SK-N-SH (cell line): ENCODE data around the gene METTL2B. TPM values are rescaled to one million over a fixed set of nuclear protein-coding genes. Genes with fewer than 3 reads are reported as not detected.
"Not testable (repeated sequence)": the region's sequence is repeated elsewhere in the genome, so short reads cannot be mapped to it uniquely, and the experiment has no call there.

Experiments
- CTCF ChIA-PET: fragments of 300-600, 350-600 bp; formaldehyde crosslinking; extraction: SDS; loops from one replicate; lab custom pipeline; 2021; lab: Yijun Ruan, JAX
- POLR2A ChIA-PET: fragments of 350-600 bp; sonication (Branson Sonifier 250); formaldehyde crosslinking; extraction: SDS; loops from one replicate; lab custom pipeline; 2020; ENCODE audit warnings: antibody characterized with exemption, inconsistent platforms; lab: Yijun Ruan, JAX
- DNase-seq: peaks from one replicate; pipeline ENCODE4 v3.0.0; 2012
- H2AFZ ChIP-seq: fragments of 200-600 bp; sonication (generic); 2 replicates; pipeline ENCODE4 v1.8.1; 2016; ENCODE audit warnings: antibody characterized with exemption, mild to moderate bottlenecking, low read depth
- H3F3A ChIP-seq: fragments of 200-600 bp; sonication (generic); replicated peaks from 2 replicates; pipeline ENCODE3; 2016; ENCODE audit warnings: antibody characterized with exemption, mild to moderate bottlenecking; ENCODE audit not compliant: insufficient read depth
- H3K27ac ChIP-seq, 2 experiments: fragments of 200-500 bp in 1 of 2; fragments of 200-600 bp in 1 of 2; sonication (Bioruptor generic) in 1 of 2; sonication (generic), shearing (Covaris generic) in 1 of 2; 2 replicates each; pipeline versions ENCODE4 v1.5.1 to v1.6.1; 2014 to 2016; ENCODE audit warnings: low read depth in 2 of 2, inconsistent platforms in 1 of 2, low read length in 1 of 2, mild to moderate bottlenecking in 1 of 2, mixed read lengths in 1 of 2
- H3K27me3 ChIP-seq: fragments of 200-600 bp; sonication (generic), shearing (Covaris generic); 2 replicates; pipeline ENCODE4 v1.6.1; 2016; ENCODE audit warnings: mixed run types; ENCODE audit not compliant: insufficient read depth
- H3K36me3 ChIP-seq, 2 experiments: fragments of 200-500 bp in 1 of 2; fragments of 200-600 bp in 1 of 2; sonication (Bioruptor generic) in 1 of 2; sonication (generic) in 1 of 2; replicated peaks in 1 of 2; 2 replicates each; pipeline versions ENCODE3 to v1.5.1; 2014 to 2016; ENCODE audit warnings: low read length in 1 of 2, mild to moderate bottlenecking in 1 of 2; ENCODE audit not compliant: insufficient read depth in 2 of 2, control insufficient read depth in 1 of 2
- H3K4me1 ChIP-seq, 2 experiments: fragments of 200-500 bp in 1 of 2; fragments of 200-600 bp in 1 of 2; sonication (Bioruptor generic) in 1 of 2; sonication (generic), shearing (Covaris generic) in 1 of 2; 2 replicates each; pipeline versions ENCODE4 v1.5.1 to v1.6.1; 2014 to 2016; ENCODE audit warnings: low read depth in 1 of 2, low read length in 1 of 2, mixed run types in 1 of 2; ENCODE audit not compliant: insufficient read depth in 2 of 2, control insufficient read depth in 1 of 2
- H3K4me2 ChIP-seq: fragments of 200-600 bp; sonication (generic), shearing (Covaris generic); 2 replicates; pipeline ENCODE4 v1.6.1; 2017; ENCODE audit warnings: mixed run types
- H3K4me3 ChIP-seq, 2 experiments: fragments of 200-500 bp in 1 of 2; fragments of 200-600 bp in 1 of 2; sonication (Bioruptor generic) in 1 of 2; sonication (generic), shearing (Covaris generic) in 1 of 2; 2 replicates each; pipeline versions ENCODE4 v1.5.1 to v1.8.1; 2014 to 2016; ENCODE audit warnings: low read depth in 2 of 2, inconsistent platforms in 1 of 2, low read length in 1 of 2, mild to moderate bottlenecking in 1 of 2, mixed read lengths in 1 of 2, moderate library complexity in 1 of 2
- H3K79me2 ChIP-seq: fragments of 200-600 bp; sonication (generic); 2 replicates; pipeline ENCODE4 v1.8.1; 2017; ENCODE audit warnings: mild to moderate bottlenecking; ENCODE audit not compliant: insufficient read depth
- H3K9ac ChIP-seq: fragments of 200-600 bp; sonication (generic); 2 replicates; pipeline ENCODE4 v1.6.1; 2017; ENCODE audit warnings: mixed run types
- H3K9me2 ChIP-seq: fragments of 200-600 bp; sonication (generic); 2 replicates; pipeline ENCODE4 v1.6.1; 2017; ENCODE audit warnings: mixed run types
- H3K9me3 ChIP-seq: fragments of 200-600 bp; sonication (generic); 2 replicates; pipeline ENCODE4 v1.6.1; 2017; ENCODE audit warnings: mixed run types, mild to moderate bottlenecking, moderate library complexity
- H4K20me1 ChIP-seq: fragments of 200-600 bp; sonication (generic); 2 replicates; pipeline ENCODE4 v1.6.1; 2017; ENCODE audit warnings: mild to moderate bottlenecking, mixed run types; ENCODE audit not compliant: insufficient read depth
- CHD2 ChIP-seq: fragments of 150-350 bp; IDR thresholded peaks from 2 replicates; pipeline ENCODE4 v1.6.1; 2018; ENCODE audit warnings: low read length; ENCODE audit not compliant: partially characterized antibody
- ELF1 ChIP-seq: IDR thresholded peaks from 2 replicates; pipeline ENCODE4 v1.4.0; 2012
- GABPA ChIP-seq: IDR thresholded peaks from 2 replicates; pipeline ENCODE4 v1.4.0; 2012; ENCODE audit warnings: low read depth, mild to moderate bottlenecking
- MAX ChIP-seq: IDR thresholded peaks from 2 replicates; pipeline ENCODE4 v1.4.0; 2012; ENCODE audit warnings: low read depth
- MXI1 ChIP-seq: IDR thresholded peaks from 2 replicates; pipeline ENCODE4 v1.6.1; 2012; ENCODE audit warnings: mild to moderate bottlenecking, low read depth, low read length, improper control_type of control experiment
- POLR2AphosphoS5 ChIP-seq: IDR thresholded peaks from 2 replicates; pipeline ENCODE4 v1.6.1; 2012; ENCODE audit warnings: low read depth, low read length
- REST ChIP-seq: IDR thresholded peaks from 2 replicates; pipeline ENCODE4 v1.6.1; 2012; ENCODE audit warnings: mild to moderate bottlenecking, low read depth, low read length, moderate library complexity
- SIN3A ChIP-seq: IDR thresholded peaks from 2 replicates; pipeline ENCODE4 v1.6.1; 2012; ENCODE audit warnings: low read depth, mild to moderate bottlenecking, low read length, moderate library complexity, borderline replicate concordance
- TAF1 ChIP-seq: IDR thresholded peaks from 2 replicates; pipeline ENCODE4 v1.6.1; 2012; ENCODE audit warnings: low read depth, mild to moderate bottlenecking, low read length, moderate library complexity, borderline replicate concordance
- YY1 ChIP-seq: IDR thresholded peaks from 2 replicates; pipeline ENCODE4 v1.4.0; 2012; ENCODE audit warnings: low read depth, mild to moderate bottlenecking
- ZBTB33 ChIP-seq: IDR thresholded peaks from 2 replicates; pipeline ENCODE4 v1.4.0; 2012; ENCODE audit warnings: low read depth, borderline replicate concordance
- WGBS: methylation state at CpG from one replicate; pipeline ENCODE4 v1.1.6; 2017; ENCODE audit warnings: low lambda C conversion rate; 5-methylcytosine and 5-hydroxymethylcytosine counted together
- polyA plus RNA-seq, 3 experiments: library from polyadenylated mRNA; depleted of rRNA; stranded (reverse); fragments of >200 nt; gene quantifications; 2 replicates each; pipeline ENCODE4 v1.2.3, GENCODE V29; 2012
- TF ChIP-seq, protein P1 (sequence below): fragments of 200-600 bp; sonication (generic); IDR thresholded peaks from 2 replicates; pipeline ENCODE4 v1.6.1; 2017; ENCODE audit warnings: antibody characterized with exemption, mild to moderate bottlenecking, moderate library complexity

METTL2B gene, protein sequence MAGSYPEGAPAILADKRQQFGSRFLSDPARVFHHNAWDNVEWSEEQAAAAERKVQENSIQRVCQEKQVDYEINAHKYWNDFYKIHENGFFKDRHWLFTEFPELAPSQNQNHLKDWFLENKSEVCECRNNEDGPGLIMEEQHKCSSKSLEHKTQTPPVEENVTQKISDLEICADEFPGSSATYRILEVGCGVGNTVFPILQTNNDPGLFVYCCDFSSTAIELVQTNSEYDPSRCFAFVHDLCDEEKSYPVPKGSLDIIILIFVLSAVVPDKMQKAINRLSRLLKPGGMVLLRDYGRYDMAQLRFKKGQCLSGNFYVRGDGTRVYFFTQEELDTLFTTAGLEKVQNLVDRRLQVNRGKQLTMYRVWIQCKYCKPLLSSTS
- 22.5 and 27.8 TPM in 2 replicates for polyA plus RNA-seq (2012; rRNA removed)
- polyA plus RNA-seq (2012; cell fraction: cytosol; rRNA removed), result 27.0 and 27.7 TPM in 2 replicates
- 22.5 and 39.9 TPM in 2 replicates for polyA plus RNA-seq (2012; cell fraction: nucleus; rRNA removed)

- DNase-seq, result peak; percentile 89
- Histone ChIP-seq H3K4me2 (peak within 1 kb of the TSS; percentile 77), H3F3A (peaks cover 20% of the 10 kb centered on the region), H3K36me3 (peaks cover 18 to 22% of the 10 kb centered on the region in 2 experiments), H3K9ac (peak within 1 kb of the TSS; percentile 91), H3K79me2 (peaks cover 50% of the 10 kb centered on the region), H3K27ac (peak within 1 kb of the TSS; percentile 70 to 82), H3K4me3 (peak within 1 kb of the TSS; percentile 89 to 99), H2AFZ (peak within 1 kb of the TSS; percentile 100)
- WGBS, result 1% methylated on average over 52 of the region's 62 CpGs
- ChIA-PET POLR2A (interaction anchor here (1.2 kb wide), 3 partner anchors 21 to 129 kb away, joined by 3 to 6 read pairs (median 3); partner anchors contain the start of gene HILPDA), CTCF (interaction anchor here (0.7 to 5.9 kb wide), 13 partner anchors 15 to 626 kb away, joined by 3 to 49 read pairs (median 4); no protein-coding TSS in a partner anchor)
- H3K9me2 ChIP-seq, H3K4me1 ChIP-seq, H3K27me3 ChIP-seq, H3K9me3 ChIP-seq, H4K20me1 ChIP-seq: not testable (repeated sequence)
- TF ChIP-seq GABPA (peak; percentile 97), YY1 (peak; percentile 97), ELF1 (peak; percentile 61), MAX (peak; percentile 96), MXI1 (peak; percentile 93), POLR2AphosphoS5 (peak; percentile 89), SIN3A (peak; percentile 75; the same call in 1 of the 2 replicates), TAF1 (peak; percentile 92), CHD2 (peak; percentile 99), REST (peak; percentile 27; the same call in 1 of the 2 replicates), ZBTB33 (peak; percentile 96)
- TF ChIP-seq, protein P1, sequence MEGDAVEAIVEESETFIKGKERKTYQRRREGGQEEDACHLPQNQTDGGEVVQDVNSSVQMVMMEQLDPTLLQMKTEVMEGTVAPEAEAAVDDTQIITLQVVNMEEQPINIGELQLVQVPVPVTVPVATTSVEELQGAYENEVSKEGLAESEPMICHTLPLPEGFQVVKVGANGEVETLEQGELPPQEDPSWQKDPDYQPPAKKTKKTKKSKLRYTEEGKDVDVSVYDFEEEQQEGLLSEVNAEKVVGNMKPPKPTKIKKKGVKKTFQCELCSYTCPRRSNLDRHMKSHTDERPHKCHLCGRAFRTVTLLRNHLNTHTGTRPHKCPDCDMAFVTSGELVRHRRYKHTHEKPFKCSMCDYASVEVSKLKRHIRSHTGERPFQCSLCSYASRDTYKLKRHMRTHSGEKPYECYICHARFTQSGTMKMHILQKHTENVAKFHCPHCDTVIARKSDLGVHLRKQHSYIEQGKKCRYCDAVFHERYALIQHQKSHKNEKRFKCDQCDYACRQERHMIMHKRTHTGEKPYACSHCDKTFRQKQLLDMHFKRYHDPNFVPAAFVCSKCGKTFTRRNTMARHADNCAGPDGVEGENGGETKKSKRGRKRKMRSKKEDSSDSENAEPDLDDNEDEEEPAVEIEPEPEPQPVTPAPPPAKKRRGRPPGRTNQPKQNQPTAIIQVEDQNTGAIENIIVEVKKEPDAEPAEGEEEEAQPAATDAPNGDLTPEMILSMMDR, result peak; percentile 46
Measured at GRCh38 chr7:128476402-128477335, at the start of gene METTL2B. Gene METTL2B, plus strand, starts transcription at chr7:128476748. Its CDS starts 18 bp downstream, at chr7:128476766.
